Sigmoid colon (tissue), 4 donors: ENCODE data around the gene NDFIP1.

Experiments used
- CTCF ChIP-seq, 4 experiments: fragments of 450-650 bp in 3 of 4; fragments of 200-600 bp in 1 of 4; IDR thresholded peaks; one replicate each; pipeline ENCODE4 v1.5.1; 2016 to 2019; ENCODE audit warnings: antibody characterized with exemption in 4 of 4, mild to moderate bottlenecking in 3 of 4, moderate library complexity in 2 of 4
- EP300 ChIP-seq, 4 donors: sonication (generic); formaldehyde crosslinking; IDR thresholded peaks; one replicate each; pipeline ENCODE4 v1.6.1; 2017; ENCODE audit warnings: antibody characterized with exemption in 4 of 4
- POLR2A ChIP-seq, 2 donors: fragments of 450-650 bp; IDR thresholded peaks; one replicate each; pipeline ENCODE4 v1.6.1; 2016; ENCODE audit warnings: antibody characterized with exemption in 2 of 2, mild to moderate bottlenecking in 2 of 2, moderate library complexity in 2 of 2
- POLR2AphosphoS5 ChIP-seq, 4 donors: sonication (generic); formaldehyde crosslinking; IDR thresholded peaks; one replicate each; pipeline ENCODE4 v1.6.1; 2017; ENCODE audit warnings: antibody characterized with exemption in 4 of 4

GRCh38 chr5:142098931-142099330, 9.6 kb upstream of the NDFIP1 start:
- no peak for TF ChIP-seq CTCF (IDR thresholded peaks at IDR 0.05)
- TF ChIP-seq EP300 (IDR thresholded peaks at IDR 0.05), result no peak
- TF ChIP-seq POLR2A (IDR thresholded peaks at IDR 0.05), result no peak
- no peak for TF ChIP-seq POLR2AphosphoS5 (IDR thresholded peaks at IDR 0.05)
